GM23338 (cell line): ENCODE measurements around the gene C2CD4D. TPM values are rescaled to one million over a fixed set of nuclear protein-coding genes. Genes with fewer than 3 reads are reported as not detected.

Source experiments
- ATAC-seq: fragments of 200-7000 bp; cut with Tn5 transposase; 3 replicates; pipeline ENCODE4 v1.9.1; 2020
- DNase-seq: peaks from one replicate; pipeline ENCODE4 v3.0.0-alpha.2; 2015; ENCODE audit warnings: low spot score
- H2AFZ ChIP-seq: fragments of 200-600 bp; sonication (generic); 2 replicates; pipeline ENCODE4 v1.8.0; 2016; ENCODE audit warnings: antibody characterized with exemption, mild to moderate bottlenecking, moderate library complexity
- H3F3A ChIP-seq: fragments of 200-600 bp; sonication (generic); replicated peaks from 2 replicates; pipeline ENCODE4 v1.8.0; 2017; ENCODE audit warnings: antibody characterized with exemption, mixed run types, low read depth
- H3K27ac ChIP-seq: fragments of 200-600 bp; sonication (generic); 2 replicates; pipeline ENCODE4 v1.6.1; 2016; ENCODE audit warnings: low read depth
- H3K27me3 ChIP-seq: fragments of 200-600 bp; sonication (generic); 2 replicates; pipeline ENCODE4 v1.8.0; 2016; ENCODE audit warnings: mild to moderate bottlenecking, mixed run types, moderate library complexity; ENCODE audit not compliant: insufficient read depth
- H3K36me3 ChIP-seq: fragments of 200-600 bp; sonication (generic); 2 replicates; pipeline ENCODE4 v1.8.0; 2016; ENCODE audit warnings: mild to moderate bottlenecking; ENCODE audit not compliant: insufficient read depth
- H3K4me1 ChIP-seq: fragments of 200-600 bp; sonication (generic); 2 replicates; pipeline ENCODE4 v1.8.0; 2016; ENCODE audit warnings: mild to moderate bottlenecking, moderate library complexity; ENCODE audit not compliant: insufficient read depth
- H3K4me2 ChIP-seq: fragments of 200-600 bp; sonication (generic); 2 replicates; pipeline ENCODE4 v1.7.1; 2017; ENCODE audit warnings: mixed run types
- H3K4me3 ChIP-seq: fragments of 200-600 bp; sonication (generic); 2 replicates; pipeline ENCODE4 v1.6.1; 2016; ENCODE audit warnings: mixed run types
- H3K79me2 ChIP-seq: fragments of 200-600 bp; sonication (generic); replicated peaks from 2 replicates; pipeline ENCODE4 v1.8.0; 2017; ENCODE audit warnings: mild to moderate bottlenecking; ENCODE audit not compliant: insufficient read depth
- H3K9me2 ChIP-seq: fragments of 200-600 bp; sonication (generic); 2 replicates; pipeline ENCODE4 v1.8.0; 2017; ENCODE audit not compliant: insufficient read depth
- H4K20me1 ChIP-seq: fragments of 200-600 bp; sonication (generic); replicated peaks from 2 replicates; pipeline ENCODE4 v1.8.0; 2017; ENCODE audit warnings: mild to moderate bottlenecking; ENCODE audit not compliant: insufficient read depth
- H3K27ac Mint-ChIP-seq: 2 replicates; pipeline ENCODE4 v1.8.0; 2020; ENCODE audit warnings: inconsistent platforms, mild to moderate bottlenecking, moderate library complexity, mixed read lengths
- H3K27me3 Mint-ChIP-seq: 3 replicates; pipeline ENCODE4 v1.8.0; 2022; ENCODE audit warnings: low read depth, mild to moderate bottlenecking, moderate library complexity, mixed read lengths, inconsistent platforms; ENCODE audit not compliant: insufficient read depth, poor library complexity
- H3K36me3 Mint-ChIP-seq: 3 replicates; pipeline ENCODE4 v1.8.0; 2021; ENCODE audit warnings: low read depth, mild to moderate bottlenecking, inconsistent platforms, moderate library complexity, mixed read lengths
- H3K4me1 Mint-ChIP-seq: 3 replicates; pipeline ENCODE4 v1.8.0; 2020; ENCODE audit warnings: mild to moderate bottlenecking, inconsistent platforms, mixed read lengths
- H3K4me3 Mint-ChIP-seq: 3 replicates; pipeline ENCODE4 v1.8.0; 2021; ENCODE audit warnings: moderate library complexity, mild to moderate bottlenecking, inconsistent platforms, mixed read lengths
- H3K9me3 Mint-ChIP-seq: 3 replicates; pipeline ENCODE4 v1.8.0; 2020; ENCODE audit warnings: moderate library complexity, mild to moderate bottlenecking, inconsistent platforms, mixed read lengths
- CREB1 ChIP-seq: fragments of 250-450 bp; sonication (Bioruptor Pico); IDR thresholded peaks from 2 replicates; pipeline ENCODE4 v1.5.0; 2020; ENCODE audit warnings: low read depth, mild to moderate bottlenecking, moderate library complexity
- ETS1 ChIP-seq: IDR thresholded peaks from 2 replicates; pipeline ENCODE4 v1.6.1; 2016; ENCODE audit warnings: antibody characterized with exemption
- EZH2 ChIP-seq: fragments of 200-600 bp; sonication (generic); IDR thresholded peaks from one replicate; pipeline ENCODE4 v1.8.0; 2017; ENCODE audit warnings: antibody characterized with exemption, mild to moderate bottlenecking, low read depth; ENCODE audit not compliant: unreplicated experiment
- NANOG ChIP-seq: IDR thresholded peaks from 2 replicates; pipeline ENCODE4 v1.6.1; 2016; ENCODE audit warnings: antibody characterized with exemption, borderline replicate concordance
- POLR2AphosphoS5 ChIP-seq: IDR thresholded peaks from 2 replicates; pipeline ENCODE4 v1.6.1; 2016; ENCODE audit warnings: antibody characterized with exemption, low read depth
- STAT1 ChIP-seq: IDR thresholded peaks from one replicate; pipeline ENCODE4 v1.6.1; 2016; ENCODE audit warnings: antibody characterized with exemption; ENCODE audit not compliant: unreplicated experiment
- ZNF331 ChIP-seq: fragments of 250-450 bp; sonication (Bioruptor Pico); IDR thresholded peaks from 2 replicates; pipeline ENCODE4 v1.5.0; 2020; ENCODE audit warnings: low read depth, mild to moderate bottlenecking, moderate library complexity
- polyA plus RNA-seq: library from polyadenylated mRNA; unstranded; fragments of >200 nt; fragmentation: Nextera tagmentation; extraction: Ambion mirVana; gene quantifications from 2 replicates; pipeline ENCODE4 v1.2.1, GENCODE V29; 2016
- total RNA-seq: library from RNA; depleted of rRNA; stranded (reverse); fragments of >200 nt; shearing (Covaris generic); gene quantifications from 2 replicates; pipeline ENCODE4 v1.2.3, GENCODE V29; 2014
- TF ChIP-seq, protein P1 (sequence below), 2 experiments: fragments of 200-600 bp in 1 of 2; sonication (generic) in 1 of 2; conservative IDR thresholded peaks; 2 replicates each; pipeline versions ENCODE4 v1.5.1 to v1.6.1; 2016 to 2017; ENCODE audit warnings: antibody characterized with exemption in 2 of 2, low read depth in 2 of 2, mild to moderate bottlenecking in 2 of 2, moderate library complexity in 1 of 2
- TF ChIP-seq, protein P2 (sequence below): IDR thresholded peaks from one replicate; pipeline ENCODE4 v1.6.1; 2018; ENCODE audit warnings: antibody characterized with exemption; ENCODE audit not compliant: unreplicated experiment
- TF ChIP-seq, protein P3 (sequence below): fragments of 250-450 bp; sonication (Bioruptor Pico); IDR thresholded peaks from 2 replicates; pipeline ENCODE4 v1.5.0; 2020; ENCODE audit warnings: mild to moderate bottlenecking, moderate library complexity

C2CD4D gene
- total and polyA plus RNA-seq, 2 experiments from 2014 or later = 0.35 to 0.82 TPM

DNA sequence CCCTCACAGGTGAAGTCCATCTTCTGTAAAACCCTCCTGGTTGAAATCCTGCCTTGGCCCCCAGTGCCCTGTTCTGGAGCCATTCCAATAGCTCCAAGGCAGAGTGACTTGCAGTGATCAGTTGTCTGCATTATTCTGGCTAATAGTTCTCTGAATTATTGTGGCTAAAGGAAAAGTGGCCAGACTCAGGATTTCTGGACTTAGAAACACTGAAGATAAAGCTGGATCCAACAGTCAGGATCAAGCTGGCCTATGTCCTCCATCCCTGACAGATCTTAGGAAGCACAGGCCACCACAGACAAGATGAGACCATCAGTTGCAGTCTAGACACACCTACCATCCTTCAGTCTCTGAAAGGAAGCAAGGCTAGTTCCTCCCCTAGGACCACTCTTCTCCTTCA lies 801 bp upstream of the C2CD4D start:
- DNase-seq (no peak), ATAC-seq (no peak)
- no peaks in the 10 kb centered on the region for H4K20me1 ChIP-seq
- peak overlapping the region; percentile 96 for H3K4me2 ChIP-seq
- Mint-ChIP-seq H3K27ac (0 out of 2 replicates have a peak overlapping the region, but pooled peaks have one; percentile 84), H3K4me3 (peak overlapping the region; percentile 86), H3K9me3 (peaks cover 4% of the 10 kb centered on the region; the same call in 2 of the 3 replicates), H3K4me1 (peaks cover 29% of the 10 kb centered on the region), H3K36me3 (no peaks in the 10 kb centered on the region; the same call in 2 of the 3 replicates), H3K27me3 (peaks cover 31% of the 10 kb centered on the region)
- peak overlapping the region; percentile 84 for H3K4me3 ChIP-seq
- peaks cover 45% of the 10 kb centered on the region for H3K27me3 ChIP-seq
- peaks cover 5% of the 10 kb centered on the region; the same call in 1 of the 2 replicates for H3F3A ChIP-seq
- no peaks in the 10 kb centered on the region for H3K36me3 ChIP-seq
- no peaks in the 10 kb centered on the region for H3K79me2 ChIP-seq
- peak overlapping the region; percentile 99; the same call in 1 of the 2 replicates for H2AFZ ChIP-seq
- no peak for TF ChIP-seq CREB1 (CRISPR knock-in tag)
- no peak for TF ChIP-seq POLR2AphosphoS5
- no peak for TF ChIP-seq ZNF331
- TF ChIP-seq NANOG = no peak
- TF ChIP-seq, protein P1, sequence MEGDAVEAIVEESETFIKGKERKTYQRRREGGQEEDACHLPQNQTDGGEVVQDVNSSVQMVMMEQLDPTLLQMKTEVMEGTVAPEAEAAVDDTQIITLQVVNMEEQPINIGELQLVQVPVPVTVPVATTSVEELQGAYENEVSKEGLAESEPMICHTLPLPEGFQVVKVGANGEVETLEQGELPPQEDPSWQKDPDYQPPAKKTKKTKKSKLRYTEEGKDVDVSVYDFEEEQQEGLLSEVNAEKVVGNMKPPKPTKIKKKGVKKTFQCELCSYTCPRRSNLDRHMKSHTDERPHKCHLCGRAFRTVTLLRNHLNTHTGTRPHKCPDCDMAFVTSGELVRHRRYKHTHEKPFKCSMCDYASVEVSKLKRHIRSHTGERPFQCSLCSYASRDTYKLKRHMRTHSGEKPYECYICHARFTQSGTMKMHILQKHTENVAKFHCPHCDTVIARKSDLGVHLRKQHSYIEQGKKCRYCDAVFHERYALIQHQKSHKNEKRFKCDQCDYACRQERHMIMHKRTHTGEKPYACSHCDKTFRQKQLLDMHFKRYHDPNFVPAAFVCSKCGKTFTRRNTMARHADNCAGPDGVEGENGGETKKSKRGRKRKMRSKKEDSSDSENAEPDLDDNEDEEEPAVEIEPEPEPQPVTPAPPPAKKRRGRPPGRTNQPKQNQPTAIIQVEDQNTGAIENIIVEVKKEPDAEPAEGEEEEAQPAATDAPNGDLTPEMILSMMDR (conservative IDR thresholded peaks at IDR 0.05; ENCODE audit: low read depth in 2 of 2) = no peak
- TF ChIP-seq, protein P2, sequence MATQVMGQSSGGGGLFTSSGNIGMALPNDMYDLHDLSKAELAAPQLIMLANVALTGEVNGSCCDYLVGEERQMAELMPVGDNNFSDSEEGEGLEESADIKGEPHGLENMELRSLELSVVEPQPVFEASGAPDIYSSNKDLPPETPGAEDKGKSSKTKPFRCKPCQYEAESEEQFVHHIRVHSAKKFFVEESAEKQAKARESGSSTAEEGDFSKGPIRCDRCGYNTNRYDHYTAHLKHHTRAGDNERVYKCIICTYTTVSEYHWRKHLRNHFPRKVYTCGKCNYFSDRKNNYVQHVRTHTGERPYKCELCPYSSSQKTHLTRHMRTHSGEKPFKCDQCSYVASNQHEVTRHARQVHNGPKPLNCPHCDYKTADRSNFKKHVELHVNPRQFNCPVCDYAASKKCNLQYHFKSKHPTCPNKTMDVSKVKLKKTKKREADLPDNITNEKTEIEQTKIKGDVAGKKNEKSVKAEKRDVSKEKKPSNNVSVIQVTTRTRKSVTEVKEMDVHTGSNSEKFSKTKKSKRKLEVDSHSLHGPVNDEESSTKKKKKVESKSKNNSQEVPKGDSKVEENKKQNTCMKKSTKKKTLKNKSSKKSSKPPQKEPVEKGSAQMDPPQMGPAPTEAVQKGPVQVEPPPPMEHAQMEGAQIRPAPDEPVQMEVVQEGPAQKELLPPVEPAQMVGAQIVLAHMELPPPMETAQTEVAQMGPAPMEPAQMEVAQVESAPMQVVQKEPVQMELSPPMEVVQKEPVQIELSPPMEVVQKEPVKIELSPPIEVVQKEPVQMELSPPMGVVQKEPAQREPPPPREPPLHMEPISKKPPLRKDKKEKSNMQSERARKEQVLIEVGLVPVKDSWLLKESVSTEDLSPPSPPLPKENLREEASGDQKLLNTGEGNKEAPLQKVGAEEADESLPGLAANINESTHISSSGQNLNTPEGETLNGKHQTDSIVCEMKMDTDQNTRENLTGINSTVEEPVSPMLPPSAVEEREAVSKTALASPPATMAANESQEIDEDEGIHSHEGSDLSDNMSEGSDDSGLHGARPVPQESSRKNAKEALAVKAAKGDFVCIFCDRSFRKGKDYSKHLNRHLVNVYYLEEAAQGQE = no peak
- TF ChIP-seq, protein P3, sequence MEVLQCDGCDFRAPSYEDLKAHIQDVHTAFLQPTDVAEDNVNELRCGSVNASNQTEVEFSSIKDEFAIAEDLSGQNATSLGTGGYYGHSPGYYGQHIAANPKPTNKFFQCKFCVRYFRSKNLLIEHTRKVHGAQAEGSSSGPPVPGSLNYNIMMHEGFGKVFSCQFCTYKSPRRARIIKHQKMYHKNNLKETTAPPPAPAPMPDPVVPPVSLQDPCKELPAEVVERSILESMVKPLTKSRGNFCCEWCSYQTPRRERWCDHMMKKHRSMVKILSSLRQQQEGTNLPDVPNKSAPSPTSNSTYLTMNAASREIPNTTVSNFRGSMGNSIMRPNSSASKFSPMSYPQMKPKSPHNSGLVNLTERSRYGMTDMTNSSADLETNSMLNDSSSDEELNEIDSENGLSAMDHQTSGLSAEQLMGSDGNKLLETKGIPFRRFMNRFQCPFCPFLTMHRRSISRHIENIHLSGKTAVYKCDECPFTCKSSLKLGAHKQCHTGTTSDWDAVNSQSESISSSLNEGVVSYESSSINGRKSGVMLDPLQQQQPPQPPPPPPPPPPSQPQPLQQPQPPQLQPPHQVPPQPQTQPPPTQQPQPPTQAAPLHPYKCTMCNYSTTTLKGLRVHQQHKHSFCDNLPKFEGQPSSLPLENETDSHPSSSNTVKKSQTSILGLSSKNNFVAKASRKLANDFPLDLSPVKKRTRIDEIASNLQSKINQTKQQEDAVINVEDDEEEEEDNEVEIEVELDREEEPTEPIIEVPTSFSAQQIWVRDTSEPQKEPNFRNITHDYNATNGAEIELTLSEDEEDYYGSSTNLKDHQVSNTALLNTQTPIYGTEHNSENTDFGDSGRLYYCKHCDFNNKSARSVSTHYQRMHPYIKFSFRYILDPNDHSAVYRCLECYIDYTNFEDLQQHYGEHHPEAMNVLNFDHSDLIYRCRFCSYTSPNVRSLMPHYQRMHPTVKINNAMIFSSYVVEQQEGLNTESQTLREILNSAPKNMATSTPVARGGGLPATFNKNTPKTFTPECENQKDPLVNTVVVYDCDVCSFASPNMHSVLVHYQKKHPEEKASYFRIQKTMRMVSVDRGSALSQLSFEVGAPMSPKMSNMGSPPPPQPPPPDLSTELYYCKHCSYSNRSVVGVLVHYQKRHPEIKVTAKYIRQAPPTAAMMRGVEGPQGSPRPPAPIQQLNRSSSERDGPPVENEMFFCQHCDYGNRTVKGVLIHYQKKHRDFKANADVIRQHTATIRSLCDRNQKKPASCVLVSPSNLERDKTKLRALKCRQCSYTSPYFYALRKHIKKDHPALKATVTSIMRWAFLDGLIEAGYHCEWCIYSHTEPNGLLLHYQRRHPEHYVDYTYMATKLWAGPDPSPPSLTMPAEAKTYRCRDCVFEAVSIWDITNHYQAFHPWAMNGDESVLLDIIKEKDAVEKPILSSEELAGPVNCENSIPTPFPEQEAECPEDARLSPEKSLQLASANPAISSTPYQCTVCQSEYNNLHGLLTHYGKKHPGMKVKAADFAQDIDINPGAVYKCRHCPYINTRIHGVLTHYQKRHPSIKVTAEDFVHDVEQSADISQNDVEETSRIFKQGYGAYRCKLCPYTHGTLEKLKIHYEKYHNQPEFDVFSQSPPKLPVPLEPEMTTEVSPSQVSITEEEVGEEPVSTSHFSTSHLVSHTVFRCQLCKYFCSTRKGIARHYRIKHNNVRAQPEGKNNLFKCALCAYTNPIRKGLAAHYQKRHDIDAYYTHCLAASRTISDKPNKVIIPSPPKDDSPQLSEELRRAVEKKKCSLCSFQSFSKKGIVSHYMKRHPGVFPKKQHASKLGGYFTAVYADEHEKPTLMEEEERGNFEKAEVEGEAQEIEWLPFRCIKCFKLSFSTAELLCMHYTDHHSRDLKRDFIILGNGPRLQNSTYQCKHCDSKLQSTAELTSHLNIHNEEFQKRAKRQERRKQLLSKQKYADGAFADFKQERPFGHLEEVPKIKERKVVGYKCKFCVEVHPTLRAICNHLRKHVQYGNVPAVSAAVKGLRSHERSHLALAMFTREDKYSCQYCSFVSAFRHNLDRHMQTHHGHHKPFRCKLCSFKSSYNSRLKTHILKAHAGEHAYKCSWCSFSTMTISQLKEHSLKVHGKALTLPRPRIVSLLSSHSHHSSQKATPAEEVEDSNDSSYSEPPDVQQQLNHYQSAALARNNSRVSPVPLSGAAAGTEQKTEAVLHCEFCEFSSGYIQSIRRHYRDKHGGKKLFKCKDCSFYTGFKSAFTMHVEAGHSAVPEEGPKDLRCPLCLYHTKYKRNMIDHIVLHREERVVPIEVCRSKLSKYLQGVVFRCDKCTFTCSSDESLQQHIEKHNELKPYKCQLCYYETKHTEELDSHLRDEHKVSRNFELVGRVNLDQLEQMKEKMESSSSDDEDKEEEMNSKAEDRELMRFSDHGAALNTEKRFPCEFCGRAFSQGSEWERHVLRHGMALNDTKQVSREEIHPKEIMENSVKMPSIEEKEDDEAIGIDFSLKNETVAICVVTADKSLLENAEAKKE (CRISPR knock-in tag) = no peak
- TF ChIP-seq STAT1 = no peak
- TF ChIP-seq EZH2 = no peak
- TF ChIP-seq ETS1 = no peak
- H3K9me2 ChIP-seq = no peaks in the 10 kb centered on the region
- H3K4me1 ChIP-seq = peaks cover 21% of the 10 kb centered on the region
- H3K27ac ChIP-seq = peak overlapping the region; percentile 92
